HS-27A (cell line): ENCODE measurements around the gene ORAI2.
"Not testable (repeated sequence)": the region's sequence is repeated elsewhere in the genome, so short reads cannot be mapped to it uniquely, and the experiment has no call there.

Experiments
- DNase-seq: peaks from one replicate; pipeline ENCODE4 v3.0.0-alpha.2; 2012; ENCODE audit warnings: low read depth, missing footprints

ORAI2 gene

DNA sequence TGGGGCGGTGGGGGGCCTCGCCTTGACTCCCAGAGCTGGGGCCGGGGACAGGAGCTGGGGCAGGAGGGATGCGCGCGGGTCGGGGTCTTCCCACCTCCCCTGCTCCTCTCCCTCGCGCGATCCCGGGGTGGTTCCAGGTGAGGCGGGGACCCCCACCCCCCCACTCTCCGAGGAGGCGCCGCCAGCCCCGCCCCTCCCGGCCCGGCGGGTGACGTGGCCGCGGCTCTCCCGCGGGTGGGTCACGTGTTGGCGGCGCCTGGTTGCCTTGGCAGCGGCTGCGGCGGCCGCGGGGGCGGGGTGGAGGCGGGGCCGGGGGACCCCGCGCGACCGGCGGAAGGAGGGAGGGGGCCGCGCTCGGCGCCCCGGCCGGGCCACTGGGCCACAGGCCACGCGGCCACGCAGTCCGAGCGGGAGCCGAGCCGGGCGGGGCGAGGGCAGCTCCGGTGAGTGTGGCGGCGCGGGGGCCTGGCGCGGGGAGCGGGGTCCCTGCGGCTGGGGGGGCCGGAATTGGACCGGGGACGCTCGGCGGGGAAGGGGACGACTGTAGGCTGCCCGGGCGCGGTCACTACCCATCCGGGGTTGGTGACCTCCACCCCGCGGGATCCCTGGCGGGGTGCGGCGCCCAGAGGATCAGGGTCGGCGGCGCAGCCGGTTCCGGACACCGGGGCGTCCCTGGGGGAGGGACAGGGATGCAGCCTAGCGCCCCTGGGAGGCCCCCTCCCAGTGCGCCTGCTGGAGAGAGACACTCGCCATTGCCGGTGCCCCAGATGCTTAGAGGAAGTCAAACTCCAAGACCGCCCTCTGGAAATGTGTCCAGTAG is at the start of gene ORAI2:
Gene ORAI2 (plus strand): TSS at position 357 of the 820 bp plus-strand sequence. CDS start 5,382 bp downstream, outside the sequence.
- DNase-seq: no peak

DNA sequence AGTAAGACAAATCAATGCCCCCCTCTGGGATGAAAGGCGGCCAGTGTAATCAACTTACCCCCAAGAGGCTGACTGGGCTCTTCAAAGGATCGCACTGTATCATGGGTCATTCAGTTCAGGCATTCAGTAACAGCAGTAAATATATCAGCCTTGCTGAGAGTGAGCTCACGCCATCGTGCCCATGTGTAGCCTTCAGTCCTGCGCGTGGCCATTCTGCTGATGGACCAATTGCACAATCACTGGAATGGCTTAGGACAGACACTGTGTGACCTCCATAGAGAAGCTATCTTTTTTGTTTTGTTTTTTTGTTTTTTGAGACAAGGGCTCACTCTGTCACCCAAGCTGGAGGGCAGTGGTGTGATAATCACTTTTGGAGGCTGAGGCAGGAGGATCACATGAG is 46.3 kb upstream of the ORAI2 start:
- no peak for DNase-seq

DNA sequence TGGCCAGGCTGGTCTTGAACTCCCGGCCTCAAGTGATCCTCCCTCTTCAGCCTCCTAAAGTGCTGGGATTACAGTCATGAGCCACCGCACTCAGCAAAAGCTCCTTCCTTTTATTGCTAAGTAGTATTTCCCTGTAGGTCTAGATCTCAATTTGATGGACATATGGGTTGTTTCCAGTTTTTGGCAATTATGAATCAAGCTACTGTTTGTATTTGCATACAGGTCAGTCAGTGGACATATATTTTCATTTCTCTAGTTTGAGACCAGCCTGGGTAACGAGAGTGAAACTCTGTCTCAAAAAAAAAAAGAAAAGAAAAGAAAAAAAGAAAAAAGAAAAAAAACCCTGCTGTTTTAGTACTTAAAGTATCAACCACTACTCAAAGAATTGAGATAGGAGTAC is 43.6 kb upstream of the ORAI2 start:
- DNase-seq: no peak

DNA sequence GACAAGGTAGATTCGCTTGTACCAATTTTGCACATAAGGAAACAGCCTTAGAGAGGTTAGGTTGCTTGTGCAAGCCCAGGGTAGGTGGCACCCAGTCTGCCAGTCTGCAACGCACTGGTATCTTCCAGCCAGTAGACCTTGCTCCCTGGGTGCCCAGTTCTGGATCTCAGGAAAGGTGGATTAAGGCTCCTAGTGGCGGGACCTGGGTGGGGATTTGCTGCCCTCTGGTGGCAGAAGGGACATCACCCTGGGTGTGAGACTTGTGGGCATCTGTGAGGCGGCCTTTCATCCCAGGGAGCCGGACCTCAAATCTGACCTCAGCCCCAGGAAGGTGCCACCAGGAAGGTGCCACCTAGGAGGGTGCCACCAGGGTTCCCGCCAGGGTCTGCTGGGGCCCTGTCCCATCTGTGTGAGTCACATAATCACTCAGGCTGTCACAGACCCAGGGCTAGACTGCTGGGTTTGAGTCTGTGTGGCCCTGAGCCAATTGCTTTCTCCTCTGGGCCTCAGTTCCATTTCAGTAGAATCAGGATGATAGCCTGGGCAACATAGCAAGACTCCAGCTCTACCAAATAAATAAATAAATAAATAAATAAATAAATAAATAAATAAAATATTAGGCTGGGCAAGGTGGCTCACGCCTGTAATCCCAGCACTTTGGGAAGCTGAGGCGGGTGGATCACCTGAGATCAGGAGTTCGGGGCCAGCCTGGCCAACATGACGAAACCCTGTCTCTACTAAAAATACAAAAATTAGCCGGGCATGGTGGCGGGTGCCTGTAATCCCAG is 42.5 kb upstream of the ORAI2 start:
- no peak for DNase-seq

DNA sequence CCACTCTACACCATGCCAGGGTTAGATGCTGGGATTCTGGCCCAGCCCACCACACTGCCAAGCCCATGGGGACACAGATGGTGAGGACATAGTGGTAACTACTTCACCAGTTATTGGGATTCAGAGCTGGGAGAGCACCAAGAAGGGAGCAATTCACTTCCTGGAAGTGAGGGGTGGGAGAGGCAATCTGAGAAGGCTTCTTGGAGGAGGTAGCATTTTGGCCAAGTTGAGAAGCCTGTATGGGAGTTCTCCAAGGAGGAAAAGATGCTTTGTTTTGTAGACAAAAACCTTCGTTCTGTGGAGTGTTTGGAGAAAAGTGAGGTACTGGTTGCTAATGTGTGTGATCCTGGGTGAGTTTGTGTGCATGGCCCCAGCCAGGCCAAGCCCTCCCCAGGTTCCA is 41.0 kb upstream of the ORAI2 start:
- DNase-seq: no peak

DNA sequence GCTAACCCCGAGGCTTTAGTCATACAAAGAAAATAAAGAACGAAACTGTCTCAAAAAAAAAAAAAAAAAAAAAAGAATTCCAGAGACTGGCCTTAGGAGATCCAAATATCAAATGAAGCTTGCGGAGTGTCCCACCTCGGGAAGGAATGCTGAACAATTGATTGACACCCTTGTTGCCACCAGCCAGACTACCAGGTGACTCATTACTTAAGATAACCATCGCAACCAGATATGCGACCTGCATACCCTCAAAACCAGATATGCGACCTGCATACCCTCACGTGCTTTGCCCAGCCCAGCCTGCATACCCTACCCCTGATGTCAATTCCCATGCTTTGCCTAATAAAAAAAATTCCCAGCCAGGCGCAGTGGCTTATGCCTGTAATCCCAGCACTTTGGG is 39.9 kb upstream of the ORAI2 start:
- peak; percentile 84 for DNase-seq

DNA sequence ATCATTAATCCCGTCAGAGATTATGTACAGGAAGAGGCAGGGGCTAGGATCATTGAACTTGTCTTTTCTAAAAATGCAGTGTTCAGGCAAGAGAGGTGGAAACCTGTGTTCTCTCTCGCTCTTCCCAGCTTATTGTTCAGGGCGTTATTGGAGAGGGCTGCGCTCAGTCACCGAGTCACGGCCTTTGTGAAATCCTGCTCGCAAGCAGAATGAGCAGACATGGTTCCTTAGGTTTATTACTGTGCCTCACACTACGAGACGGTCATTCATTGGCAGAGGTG is 37.8 kb upstream of the ORAI2 start:
- DNase-seq: no peak

DNA sequence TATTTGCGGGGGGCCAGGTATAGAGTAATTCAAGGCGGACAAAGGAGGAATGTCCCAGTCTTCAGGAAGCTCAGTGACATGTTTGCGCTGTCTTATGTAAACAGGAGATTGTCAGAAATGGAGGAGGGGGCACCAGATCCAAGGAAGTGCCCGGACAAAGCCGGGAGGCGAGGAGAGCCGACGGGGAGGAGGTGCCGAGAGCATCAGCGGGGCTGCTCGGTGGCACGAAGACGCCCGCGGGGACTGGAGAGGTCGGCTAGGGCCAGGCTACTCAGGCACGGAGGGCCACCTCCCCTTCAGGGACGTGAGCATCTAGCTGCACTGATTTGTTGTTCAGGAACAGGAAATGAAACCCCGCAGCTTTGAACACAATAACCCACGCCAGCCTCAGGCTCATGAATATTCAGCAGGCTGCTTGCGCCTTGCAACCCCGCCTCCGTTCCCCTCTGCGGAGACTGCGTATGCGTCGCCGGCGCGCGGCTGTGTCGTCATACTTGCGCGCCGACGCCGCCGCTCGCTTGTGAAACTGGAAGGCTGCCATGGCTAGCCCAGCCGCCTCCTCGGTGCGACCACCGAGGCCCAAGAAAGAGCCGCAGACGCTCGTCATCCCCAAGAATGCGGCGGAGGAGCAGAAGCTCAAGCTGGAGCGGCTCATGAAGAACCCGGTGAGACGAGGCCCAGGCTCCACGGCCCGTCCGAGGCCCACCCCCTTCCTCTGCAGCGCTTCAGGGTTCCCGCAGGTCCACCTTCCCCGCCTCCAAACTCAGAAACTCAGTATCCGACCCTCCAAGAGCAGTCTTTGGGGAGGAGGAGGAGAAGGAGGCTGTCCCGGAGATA is 37.3 kb upstream of the ORAI2 start, which contains the start of gene PRKRIP1:
Gene PRKRIP1 (plus strand): TSS at position 491 of the 837 bp plus-strand sequence. CDS start 49 bp downstream, at position 540.
- DNase-seq: no peak

DNA sequence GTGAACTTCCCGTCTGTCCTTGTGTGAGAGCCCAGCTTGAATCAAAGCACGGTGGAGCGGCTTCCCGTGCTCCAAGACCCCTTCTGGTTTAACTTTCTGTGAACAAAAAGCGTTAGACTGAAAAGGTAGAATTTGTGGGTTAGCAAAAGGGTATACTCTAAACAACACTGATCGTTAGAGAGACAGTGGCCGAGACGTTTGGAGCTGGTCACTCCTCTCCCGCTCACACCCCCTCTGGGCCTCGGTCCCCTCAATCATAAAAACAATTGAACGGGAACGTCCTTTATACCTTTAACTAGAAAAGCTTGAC is 36.7 kb upstream of the ORAI2 start:
- DNase-seq: no peak

DNA sequence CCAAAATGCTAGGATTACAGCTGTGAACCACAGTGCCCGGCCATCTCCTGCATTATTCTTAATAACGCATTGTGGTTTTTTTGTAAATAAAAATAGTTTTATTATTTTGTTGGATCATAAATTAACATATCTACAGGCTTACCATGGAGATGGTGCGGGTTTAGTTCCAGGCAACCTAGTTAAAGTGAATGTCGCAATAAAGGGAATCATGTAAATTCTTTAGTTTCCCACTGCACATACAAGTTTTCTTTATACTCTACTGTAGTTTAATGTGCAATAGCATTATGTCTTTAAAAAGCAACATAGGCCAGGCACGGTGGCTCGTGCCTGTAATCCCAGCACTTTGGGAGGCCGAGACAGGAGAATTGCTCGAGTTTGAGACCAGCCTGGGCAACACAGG is 34.8 kb upstream of the ORAI2 start:
- DNase-seq: no peak

DNA sequence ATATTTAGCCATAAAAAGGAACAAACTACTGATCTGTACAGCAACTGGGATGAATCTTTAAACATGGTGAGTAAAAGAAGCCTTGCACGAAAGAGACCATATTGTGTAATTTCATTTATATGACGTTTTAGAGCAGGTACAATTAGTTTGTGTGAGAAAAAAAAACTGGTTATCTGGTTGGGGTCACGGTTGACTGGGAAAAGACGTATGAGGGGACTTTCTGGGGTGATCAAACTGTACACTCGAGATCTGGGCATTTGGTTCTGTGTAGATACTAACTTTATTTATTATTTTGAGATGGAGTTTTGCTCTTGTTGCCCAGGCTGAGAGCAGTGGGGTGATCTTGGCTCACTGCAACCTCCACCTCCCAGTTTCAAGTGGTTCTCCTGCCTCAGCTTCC is 33.0 kb upstream of the ORAI2 start:
- DNase-seq: no peak

DNA sequence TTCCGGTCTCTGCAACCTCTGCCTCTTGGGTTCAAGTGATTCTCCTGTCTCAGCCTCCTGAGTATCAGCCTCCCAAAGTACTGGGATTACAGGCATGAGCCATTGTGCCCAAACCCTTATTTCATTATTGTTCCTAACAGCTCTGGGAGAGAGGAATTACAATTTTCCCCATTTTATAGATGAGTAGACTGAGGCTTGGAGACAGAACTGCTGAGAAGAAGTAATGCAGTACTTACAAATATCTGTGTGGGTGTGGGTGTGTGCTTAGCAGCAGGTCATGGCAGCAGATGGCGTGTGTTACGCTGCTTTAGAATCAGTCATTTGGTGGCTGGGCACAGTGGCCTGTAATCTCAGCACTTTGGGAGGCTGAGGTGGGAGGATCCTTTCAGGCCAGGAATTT is 29.8 kb upstream of the ORAI2 start:
- no peak for DNase-seq

DNA sequence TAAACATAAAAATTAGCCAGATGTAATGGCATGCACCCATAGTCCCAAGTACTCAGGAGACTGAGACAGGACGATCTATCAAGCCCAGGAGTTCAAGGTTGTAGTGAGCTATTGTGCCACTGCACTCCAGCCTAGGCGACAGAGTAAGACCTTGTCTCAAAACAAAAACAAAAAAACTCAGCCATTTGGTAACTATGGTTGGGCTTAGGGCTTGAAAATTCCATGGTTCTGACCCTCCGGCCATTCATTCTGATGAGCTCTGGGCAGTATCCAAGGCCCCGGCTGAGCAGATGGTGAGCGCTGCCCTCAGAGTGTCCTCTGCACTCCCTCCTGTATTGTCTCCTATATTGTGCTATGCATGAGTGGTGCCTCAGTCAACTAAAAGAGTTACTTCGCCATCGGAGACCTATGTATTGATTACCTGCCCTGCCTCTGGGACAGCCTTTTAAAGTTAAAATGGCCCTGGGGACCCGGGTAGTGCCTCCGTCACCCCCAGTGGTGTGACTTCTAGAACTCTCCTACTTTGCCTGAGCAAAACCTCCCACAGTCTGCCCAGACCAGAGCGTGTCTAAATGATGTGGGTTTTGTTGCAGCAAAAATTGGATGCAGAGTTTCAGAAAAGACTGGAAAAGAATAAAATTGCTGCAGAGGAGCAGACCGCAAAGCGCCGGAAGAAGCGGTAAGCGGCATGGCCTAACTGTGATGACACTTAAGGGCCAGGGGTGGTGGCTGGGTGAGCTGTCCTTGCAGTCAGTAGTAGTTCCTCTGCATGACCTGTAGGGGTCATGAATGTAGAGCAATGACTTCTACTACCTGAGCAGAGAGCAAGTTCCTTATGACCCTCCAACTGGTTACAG is 29.1 kb upstream of the ORAI2 start:
- no peak for DNase-seq

DNA sequence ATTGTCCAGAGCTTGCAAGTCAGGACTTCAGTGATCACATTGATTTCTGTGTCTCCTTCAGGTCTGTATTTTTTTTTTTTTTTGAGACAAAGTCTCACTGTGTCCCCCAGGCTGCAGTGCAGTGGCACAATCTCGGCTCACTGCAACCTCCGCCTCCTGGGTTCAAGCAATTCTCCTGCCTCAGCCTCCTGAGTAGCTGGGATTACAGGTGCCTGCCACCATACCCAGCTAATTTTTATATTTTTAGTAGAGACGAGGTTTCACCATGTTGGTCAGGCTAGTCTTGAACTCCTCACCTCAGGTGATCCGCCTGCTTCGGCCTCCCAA is 28.6 kb upstream of the ORAI2 start:
- DNase-seq: not testable (repeated sequence)

DNA sequence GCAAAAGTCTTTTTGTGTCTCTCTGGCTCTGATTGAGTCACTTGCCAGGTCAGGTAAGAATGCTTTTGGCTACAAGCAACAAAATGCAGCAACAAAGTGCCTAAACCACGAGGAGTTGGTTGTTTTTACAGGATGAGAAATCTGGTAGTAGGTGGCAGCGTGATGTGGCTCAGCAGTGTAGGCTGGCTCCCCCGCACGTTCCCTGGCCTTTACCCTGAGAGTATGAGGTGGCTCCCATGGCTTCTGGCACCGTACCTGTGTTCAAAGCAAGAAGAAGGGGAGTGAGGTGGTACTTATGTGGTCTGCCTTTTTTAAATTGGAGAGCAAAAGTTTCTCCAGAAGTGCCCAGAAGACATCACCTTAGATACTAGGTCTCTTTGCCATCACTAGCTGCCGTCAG is 25.5 kb upstream of the ORAI2 start:
- no peak for DNase-seq

DNA sequence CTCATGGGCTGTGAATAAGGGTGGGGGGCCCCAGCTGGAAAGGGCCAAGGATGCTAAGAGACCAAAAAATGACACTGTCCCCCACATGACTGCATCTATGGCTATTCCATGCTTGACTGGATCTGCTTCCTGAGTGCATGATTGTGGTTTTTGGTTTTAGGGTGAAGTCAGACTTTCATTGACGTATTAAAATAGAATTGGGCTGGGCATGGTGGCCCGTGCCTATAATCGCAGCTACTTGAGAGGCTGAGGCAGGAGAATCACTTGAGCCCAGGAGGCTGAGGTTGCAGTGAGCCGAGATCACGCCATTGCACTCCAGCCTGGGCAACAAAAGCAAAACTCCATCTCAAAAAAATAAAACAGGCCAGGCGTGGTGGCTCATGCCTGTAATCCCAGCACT is 24.8 kb upstream of the ORAI2 start:
- DNase-seq: not testable (repeated sequence)

DNA sequence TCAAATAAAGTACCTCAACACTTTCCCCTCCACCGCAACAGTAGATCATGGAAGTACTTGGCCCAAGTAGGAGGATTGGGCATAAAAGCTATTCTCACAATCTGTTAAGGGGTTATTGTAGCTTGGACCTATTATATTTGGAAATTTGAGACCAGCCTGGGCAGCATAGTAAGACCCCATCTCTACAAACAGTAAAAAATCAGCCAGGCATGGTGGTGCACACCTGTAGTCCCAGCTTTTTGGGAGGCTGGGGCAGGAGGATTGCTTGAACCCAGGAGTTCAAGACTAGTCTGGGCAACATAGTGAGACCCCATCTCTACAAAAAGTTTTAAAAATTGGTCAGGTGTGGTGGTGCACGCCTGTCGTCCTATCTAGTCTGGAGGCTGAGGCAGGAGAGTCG is 24.0 kb upstream of the ORAI2 start:
- no peak for DNase-seq

DNA sequence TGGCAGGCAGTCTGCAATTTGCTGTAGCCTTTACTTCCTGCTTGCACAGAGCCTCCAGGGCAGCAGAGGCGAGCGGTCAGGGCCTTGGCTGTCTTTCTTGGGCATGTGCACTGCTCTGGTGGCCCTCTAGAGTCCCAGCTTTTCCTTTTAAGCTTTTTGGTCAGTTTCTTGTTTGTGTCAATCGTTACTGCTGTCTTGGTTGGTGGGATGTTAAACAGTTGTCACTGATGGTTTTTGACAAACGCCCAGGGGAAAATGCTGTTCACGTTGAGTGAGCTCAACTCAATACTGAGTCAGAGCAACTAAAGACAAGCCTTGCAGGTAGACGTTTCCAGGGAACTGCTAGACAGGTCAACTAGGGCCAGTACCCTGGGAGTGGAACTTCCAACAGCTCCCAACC is 23.3 kb upstream of the ORAI2 start:
- DNase-seq: no peak

DNA sequence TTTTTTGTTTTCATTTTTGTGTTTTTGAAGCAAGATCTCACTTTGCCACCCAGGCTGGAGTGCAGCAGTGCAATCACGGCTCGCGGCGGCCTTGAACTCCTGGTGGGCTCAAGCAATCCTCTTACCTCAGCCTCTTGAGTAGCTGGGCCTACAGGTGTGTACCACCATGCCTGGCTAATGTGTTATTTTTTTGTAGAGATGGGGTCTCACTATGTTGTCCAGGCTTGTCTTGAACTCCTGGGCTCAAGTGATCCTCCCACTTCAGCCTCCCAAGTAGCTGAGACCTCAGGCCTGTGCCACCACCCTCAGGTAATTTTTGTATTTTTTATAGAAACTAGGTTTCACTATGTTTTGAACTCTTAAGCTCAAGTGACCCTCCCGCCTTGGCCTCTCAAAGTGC is 22.5 kb upstream of the ORAI2 start:
- DNase-seq: no peak

DNA sequence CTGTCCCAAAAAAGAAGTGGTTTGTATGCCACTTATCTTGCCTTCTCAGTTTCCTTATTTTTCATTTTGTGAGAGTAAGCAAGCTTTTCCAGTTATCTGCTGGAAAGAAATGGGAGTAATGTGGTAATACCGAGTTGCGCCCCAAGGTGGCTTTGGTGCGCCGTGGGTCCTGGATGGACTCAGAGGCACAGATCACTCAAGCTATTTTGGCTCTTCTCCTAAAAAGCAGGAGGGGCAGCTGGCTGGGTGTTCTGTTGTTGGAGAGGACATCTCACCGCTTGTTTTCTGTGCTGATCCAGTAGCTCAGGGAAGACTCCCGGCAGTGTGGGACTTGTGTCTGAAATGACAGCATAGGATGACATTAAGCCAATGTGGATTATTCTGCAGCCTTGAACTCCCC is 20.8 kb upstream of the ORAI2 start:
- DNase-seq: no peak

DNA sequence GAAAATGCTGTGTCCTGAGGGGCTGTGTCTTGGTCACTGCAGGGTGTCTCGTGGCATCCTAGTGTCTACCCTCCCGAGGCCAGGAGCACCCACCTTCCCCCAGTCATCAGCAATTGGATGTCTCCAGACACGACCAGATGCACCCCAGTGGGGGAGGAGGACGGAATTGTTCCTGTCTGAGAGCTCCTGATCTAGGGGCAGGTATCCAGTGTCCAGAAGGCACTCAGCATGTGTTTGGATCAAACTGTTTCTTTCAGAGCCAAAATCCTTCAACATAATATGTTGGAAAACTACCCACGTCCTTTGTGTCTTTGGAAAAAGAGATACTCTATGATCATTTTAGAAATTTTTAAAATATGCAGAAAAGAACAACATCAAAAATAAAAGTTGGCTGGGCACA is 20.3 kb upstream of the ORAI2 start:
- DNase-seq: no peak

DNA sequence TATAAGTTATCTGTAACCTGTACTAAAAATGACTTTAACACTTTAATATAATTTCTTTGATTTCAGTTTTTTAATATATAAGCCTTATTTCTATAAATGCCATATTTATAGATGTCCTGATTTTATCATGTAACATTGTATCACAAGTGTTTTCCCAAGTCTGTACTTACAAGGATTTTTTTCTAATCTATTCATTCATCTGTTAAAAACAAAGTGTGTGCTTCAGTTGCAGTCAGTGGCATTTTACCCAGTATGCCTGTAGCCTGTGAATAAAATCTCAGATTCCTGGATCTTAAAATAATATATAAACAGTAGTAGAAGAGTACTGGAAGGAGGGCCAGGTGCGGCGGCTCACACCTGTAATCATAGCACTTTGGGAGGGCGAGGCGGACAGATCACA is 19.8 kb upstream of the ORAI2 start:
- no peak for DNase-seq
